ENCODE data around the gene SMIM17. TPM values are rescaled to one million over a fixed set of nuclear protein-coding genes. Genes with fewer than 3 reads are reported as not detected.

Gene SMIM17
- total RNA-seq, 1 experiment from 2014 or later: not detected

- ATAC-seq (no peak), DNase-seq (ENCODE audit: low read depth, low spot score) (no peak)
- H3K9me3 ChIP-seq (ENCODE audit: control insufficient read depth in 1 of 2, insufficient read depth in 1 of 2, low read depth in 1 of 2, low read length in 2 of 2): peaks cover 0 to 11% of the 10 kb centered on the region in 2 experiments; a peak in 2 of 4 replicates
- POLR2A ChIA-PET: no interaction called here
- CTCF ChIA-PET: no interaction called here
- H3K79me2 ChIP-seq (ENCODE audit: insufficient read depth, low read length): no peaks in the 10 kb centered on the region
- no peaks in the 10 kb centered on the region for H3K27me3 ChIP-seq (ENCODE audit: insufficient read depth, low read length)
- no peak overlapping the region for H2AFZ ChIP-seq (ENCODE audit: low read depth, low read length, poor library complexity, severe bottlenecking)
- H3K4me2 ChIP-seq (ENCODE audit: low read length): no peak overlapping the region
- H3K4me3 ChIP-seq (replicated peaks in 1 of 2; ENCODE audit: low read depth in 1 of 2, low read length in 2 of 2): no peak overlapping the region
- intact Hi-C loops (cut with micrococcal nuclease): no loop called here
- no peaks in the 10 kb centered on the region for H4K20me1 ChIP-seq (ENCODE audit: insufficient read depth)
- RAD21 ChIA-PET (ENCODE audit: low non-redundant PET in 1 of 2, low total read pairs in 2 of 2, uncharacterized antibody in 2 of 2, unreplicated experiment in 2 of 2): no interaction called here
- H3K9ac ChIP-seq (ENCODE audit: low read length): no peak overlapping the region
- H3K36me3 ChIP-seq (ENCODE audit: control insufficient read depth in 1 of 2, insufficient read depth in 2 of 2, low read length in 2 of 2): no peaks in the 10 kb centered on the region
- no TSS peak for BruUV-seq (replicated peaks)
- no peaks in the 10 kb centered on the region for H3K4me1 ChIP-seq (ENCODE audit: control insufficient read depth in 1 of 2, insufficient read depth in 2 of 2, low read length in 2 of 2)
- TF ChIP-seq TCF7L2 (IDR thresholded peaks at IDR 0.05; ENCODE audit: borderline replicate concordance, extremely low read depth, insufficient read depth, insufficient read length) (no peak), ATF3 (IDR thresholded peaks at IDR 0.05) (no peak), CEBPB (IDR thresholded peaks at IDR 0.05; ENCODE audit: low read depth) (no peak), ZBTB33 (IDR thresholded peaks at IDR 0.05; ENCODE audit: extremely low read depth, insufficient replicate concordance, low read length) (no peak), EZH2phosphoT487 (IDR thresholded peaks at IDR 0.05; ENCODE audit: borderline replicate concordance) (no peak), SIN3A (IDR thresholded peaks at IDR 0.05; ENCODE audit: low read depth) (no peak)
- H3K27ac ChIP-seq (ENCODE audit: low read depth, low read length): no peak overlapping the region
- H3K9me2 ChIP-seq (ENCODE audit: insufficient read depth): no peaks in the 10 kb centered on the region
Observed at GRCh38 chr19:56625708-56626107, 17.3 kb upstream of the SMIM17 start.

GRCh38 chr19:56633021-56633420 lies 9.9 kb upstream of the SMIM17 start:
- Histone ChIP-seq H2AFZ (ENCODE audit: low read depth, low read length, poor library complexity, severe bottlenecking) (no peak overlapping the region), H3K27me3 (ENCODE audit: insufficient read depth, low read length) (no peaks in the 10 kb centered on the region), H3K4me1 (ENCODE audit: control insufficient read depth in 1 of 2, insufficient read depth in 2 of 2, low read length in 2 of 2) (no peaks in the 10 kb centered on the region), H3K36me3 (ENCODE audit: control insufficient read depth in 1 of 2, insufficient read depth in 2 of 2, low read length in 2 of 2) (no peaks in the 10 kb centered on the region), H3K79me2 (ENCODE audit: insufficient read depth, low read length) (no peaks in the 10 kb centered on the region), H3K4me3 (replicated peaks in 1 of 2; ENCODE audit: low read depth in 1 of 2, low read length in 2 of 2) (no peak overlapping the region), H3K27ac (ENCODE audit: low read depth, low read length) (no peak overlapping the region), H3K9ac (ENCODE audit: low read length) (no peak overlapping the region), H3K9me3 (ENCODE audit: control insufficient read depth in 1 of 2, insufficient read depth in 1 of 2, low read depth in 1 of 2, low read length in 2 of 2) (peaks cover 7 to 33% of the 10 kb centered on the region in 2 experiments; a peak in 2 of 4 replicates), H3K4me2 (ENCODE audit: low read length) (no peak overlapping the region), H3K9me2 (ENCODE audit: insufficient read depth) (no peaks in the 10 kb centered on the region), H4K20me1 (ENCODE audit: insufficient read depth) (no peaks in the 10 kb centered on the region)
- ATAC-seq (no peak), DNase-seq (ENCODE audit: low read depth, low spot score) (no peak)
- ChIA-PET RAD21 (ENCODE audit: low non-redundant PET in 1 of 2, low total read pairs in 2 of 2, uncharacterized antibody in 2 of 2, unreplicated experiment in 2 of 2) (no interaction called here), POLR2A (no interaction called here), CTCF (no interaction called here)
- TF ChIP-seq FOSL1 (IDR thresholded peaks at IDR 0.05; ENCODE audit: low read depth) (no peak), POLR2AphosphoS5 (IDR thresholded peaks at IDR 0.05; ENCODE audit: low read depth, low read length) (no peak), CEBPB (IDR thresholded peaks at IDR 0.05; ENCODE audit: low read depth) (no peak), MAX (IDR thresholded peaks at IDR 0.05) (no peak), CBX3 (IDR thresholded peaks at IDR 0.05; ENCODE audit: low read depth) (no peak), ZNF274 (IDR thresholded peaks at IDR 0.05; ENCODE audit: low read depth, low read length) (no peak), REST (IDR thresholded peaks at IDR 0.05; ENCODE audit: low read depth) (no peak)
- BruUV-seq (replicated peaks): no TSS peak
- intact Hi-C loops (cut with micrococcal nuclease): no loop called here

All from HCT116 (cell line).